IMR-90 (cell line): Measurements from ENCODE around the gene DCDC1. TPM values are rescaled to one million over a fixed set of nuclear protein-coding genes. Genes with fewer than 3 reads are reported as not detected.

ENCODE experiments used
- ATAC-seq: fragments of 200-7000 bp; cut with Tn5 transposase; 2 replicates; pipeline ENCODE4 v1.9.1; 2020; ENCODE audit warnings: low read depth, mild to moderate bottlenecking, moderate library complexity
- BruUV-seq: library from RNA; stranded (reverse); fragments of 400-500 nt; replicated peaks from 2 replicates; lab custom pipeline; 2021; lab: Mats Ljungman, UMichigan
- CTCF ChIA-PET: fragments of 300-600 bp; formaldehyde crosslinking; extraction: SDS; loops from one replicate; lab custom pipeline; 2021; ENCODE audit warnings: antibody characterized with exemption; lab: Yijun Ruan, JAX
- POLR2A ChIA-PET: fragments of 300-600 bp; sonication (Branson Sonifier 250); formaldehyde crosslinking; loops from one replicate; lab custom pipeline; 2022; ENCODE audit warnings: antibody characterized with exemption; ENCODE audit not compliant: unreplicated experiment; lab: Charles Lee
- DNase-seq: peaks from one replicate; pipeline ENCODE4 v3.0.0; 2013
- H2AFZ ChIP-seq: replicated peaks from 2 replicates; pipeline ENCODE3; 2013; ENCODE audit warnings: low read length, mild to moderate bottlenecking; ENCODE audit not compliant: poor library complexity
- H2AK5ac ChIP-seq: 2 replicates; pipeline ENCODE4 v1.6.1; 2013; ENCODE audit warnings: low read depth, low read length, inconsistent platforms
- H2AK9ac ChIP-seq: replicated peaks from 2 replicates; pipeline ENCODE3; 2013; ENCODE audit warnings: mild to moderate bottlenecking, low read depth, low read length, moderate library complexity; ENCODE audit not compliant: poor library complexity
- H2BK120ac ChIP-seq: 2 replicates; pipeline ENCODE4 v1.6.1; 2013; ENCODE audit warnings: low read depth, low read length, inconsistent platforms
- H2BK15ac ChIP-seq: 3 replicates; pipeline ENCODE4 v1.6.1; 2013; ENCODE audit warnings: low read depth, low read length, inconsistent platforms
- H2BK20ac ChIP-seq: 2 replicates; pipeline ENCODE4 v1.6.1; 2013; ENCODE audit warnings: low read depth, mild to moderate bottlenecking, inconsistent platforms, low read length, moderate library complexity
- H2BK5ac ChIP-seq: 2 replicates; pipeline ENCODE4 v1.6.1; 2013; ENCODE audit warnings: mild to moderate bottlenecking, low read depth, low read length, inconsistent platforms; ENCODE audit not compliant: poor library complexity, severe bottlenecking
- H3K14ac ChIP-seq: replicated peaks from 2 replicates; pipeline ENCODE4 v1.6.1; 2013; ENCODE audit warnings: low read depth, low read length, inconsistent platforms
- H3K18ac ChIP-seq: 2 replicates; pipeline ENCODE4 v1.6.1; 2013; ENCODE audit warnings: low read depth, low read length, control low read depth
- H3K23ac ChIP-seq: 2 replicates; pipeline ENCODE4 v1.6.1; 2013; ENCODE audit warnings: low read depth, low read length, inconsistent platforms
- H3K27ac ChIP-seq: 2 replicates; pipeline ENCODE4 v1.5.1; 2013; ENCODE audit warnings: mild to moderate bottlenecking, control low read depth, low read length; ENCODE audit not compliant: insufficient read depth
- H3K27me3 ChIP-seq: 2 replicates; pipeline ENCODE4 v1.6.1; 2013; ENCODE audit warnings: low read length; ENCODE audit not compliant: control insufficient read depth, insufficient read depth
- H3K36me3 ChIP-seq: 2 replicates; pipeline ENCODE4 v1.6.1; 2013; ENCODE audit warnings: low read length, mixed read lengths; ENCODE audit not compliant: control insufficient read depth, insufficient read depth
- H3K4ac ChIP-seq: 2 replicates; pipeline ENCODE4 v1.6.1; 2013; ENCODE audit warnings: low read depth, low read length, inconsistent platforms
- H3K4me1 ChIP-seq: 2 replicates; pipeline ENCODE4 v1.6.1; 2013; ENCODE audit warnings: low read length, mixed read lengths; ENCODE audit not compliant: control insufficient read depth, insufficient read depth
- H3K4me2 ChIP-seq: 2 replicates; pipeline ENCODE4 v1.6.1; 2013; ENCODE audit warnings: low read depth, mild to moderate bottlenecking, control low read depth, low read length, moderate library complexity
- H3K4me3 ChIP-seq: 2 replicates; pipeline ENCODE4 v1.5.1; 2013; ENCODE audit warnings: low read depth, mild to moderate bottlenecking, control low read depth, low read length, moderate library complexity; ENCODE audit not compliant: insufficient read depth
- H3K56ac ChIP-seq: 2 replicates; pipeline ENCODE4 v1.6.1; 2013; ENCODE audit warnings: low read length, inconsistent platforms; ENCODE audit not compliant: insufficient read depth; ENCODE audit errors: extremely low read depth
- H3K79me1 ChIP-seq, 2 experiments: 2 replicates each; pipeline ENCODE4 v1.6.1; 2013; ENCODE audit warnings: low read length in 2 of 2, inconsistent platforms in 1 of 2, low read depth in 1 of 2
- H3K9ac ChIP-seq: 2 replicates; pipeline ENCODE4 v1.6.1; 2013; ENCODE audit warnings: low read depth, low read length, control low read depth
- H3K9me1 ChIP-seq: 2 replicates; pipeline ENCODE4 v1.6.1; 2013; ENCODE audit warnings: low read length, inconsistent platforms; ENCODE audit not compliant: insufficient read depth
- H3K9me3 ChIP-seq: 2 replicates; pipeline ENCODE4 v1.6.1; 2013; ENCODE audit warnings: low read length; ENCODE audit not compliant: control insufficient read depth, insufficient read depth
- H4K20me1 ChIP-seq: 2 replicates; pipeline ENCODE4 v1.6.1; 2013; ENCODE audit warnings: low read length, inconsistent platforms; ENCODE audit not compliant: insufficient read depth
- H4K5ac ChIP-seq: 2 replicates; pipeline ENCODE4 v1.6.1; 2013; ENCODE audit warnings: mild to moderate bottlenecking, low read depth, low read length, control low read depth
- H4K8ac ChIP-seq, 2 experiments: 2 replicates each; pipeline ENCODE4 v1.6.1; 2013; ENCODE audit warnings: low read depth in 2 of 2, low read length in 2 of 2, control low read depth in 1 of 2, inconsistent platforms in 1 of 2
- H4K91ac ChIP-seq: 2 replicates; pipeline ENCODE4 v1.6.1; 2013; ENCODE audit warnings: low read depth, low read length, inconsistent platforms; ENCODE audit not compliant: insufficient read depth
- RAD21 ChIP-seq: IDR thresholded peaks from 2 replicates; pipeline ENCODE4 v1.6.1; 2012; ENCODE audit warnings: low read length, improper control_type of control experiment
- SMC3 ChIP-seq: fragments of 150-350 bp; IDR thresholded peaks from 2 replicates; pipeline ENCODE4 v1.6.1; 2016; ENCODE audit warnings: low read depth, mild to moderate bottlenecking, antibody characterized with exemption, low read length, moderate library complexity
- USF2 ChIP-seq: fragments of 150-350 bp; IDR thresholded peaks from 2 replicates; pipeline ENCODE4 v1.6.1; 2017; ENCODE audit warnings: mild to moderate bottlenecking, antibody characterized with exemption, low read length, low read depth
- WGBS, 2 experiments: methylation state at CpG; one replicate each; pipeline versions ENCODE4 v1.1.5 to v1.1.7; 2013; ENCODE audit warnings: missing lambda C conversion rate in 2 of 2; ENCODE audit not compliant: insufficient read length in 1 of 2; ENCODE audit errors: extremely low coverage in 2 of 2; 5-methylcytosine and 5-hydroxymethylcytosine counted together
- dilution Hi-C: fragments of 300-500 bp; cut with HindIII; formaldehyde crosslinking; loops from one replicate; pipeline ENCODE4 v1.14.3; 2018; ENCODE audit warnings: low sequenced_read_pairs; ENCODE audit not compliant: unreplicated experiment
- in situ Hi-C: fragments of 300-500 bp; cut with MboI; formaldehyde crosslinking; loops from 3 replicates; pipeline ENCODE4 v1.14.3; 2019; ENCODE audit warnings: low sequenced_read_pairs, inconsistent platforms, mixed read lengths
- intact Hi-C: fragments of 100-400 bp; cut with micrococcal nuclease; formaldehyde crosslinking; loops from 2 replicates; pipeline ENCODE4 v1.10.0; 2022
- polyA plus RNA-seq, 3 experiments: library from polyadenylated mRNA; depleted of rRNA; stranded (reverse); fragments of >200 nt; gene quantifications; 2 replicates each; pipeline ENCODE4 v1.2.3, GENCODE V29; 2012; ENCODE audit warnings: low replicate concordance in 1 of 3
- total RNA-seq: library from RNA; depleted of rRNA; stranded (reverse); fragments of >200 nt; gene quantifications from 2 replicates; pipeline ENCODE4 v1.2.3, GENCODE V29; 2012

The DCDC1 gene
- total and polyA plus RNA-seq, 2 of the 4 experiments (the other 2 are of a cell fraction) = not detected

- intact Hi-C loops = no loop called here
Observed at GRCh38 chr11:31089117-31089516, 280.4 kb downstream of the DCDC1 start.

More at GRCh38 chr11:31089117-31089516, 280.4 kb downstream of the DCDC1 start:
- Histone ChIP-seq H3K14ac (no peak overlapping the region), H3K18ac (no peak overlapping the region), H3K4me1 (no peaks in the 10 kb centered on the region), H3K9ac (no peak overlapping the region), H4K8ac (no peak overlapping the region), H3K36me3 (no peaks in the 10 kb centered on the region), H3K27ac (no peak overlapping the region), H3K56ac (no peak overlapping the region), H3K23ac (no peak overlapping the region), H2BK15ac (no peak overlapping the region), H2BK20ac (no peak overlapping the region), H3K4me2 (no peak overlapping the region), H2BK120ac (no peak overlapping the region), H2AK9ac (no peak overlapping the region), H4K91ac (no peak overlapping the region), H2BK5ac (no peak overlapping the region), H3K4ac (no peak overlapping the region), H4K20me1 (no peaks in the 10 kb centered on the region), H4K5ac (no peak overlapping the region), H3K4me3 (no peak overlapping the region), H3K9me3 (0 out of 2 replicates have a peak, but pooled peaks cover 3% of the 10 kb centered on the region), H3K27me3 (no peaks in the 10 kb centered on the region), H2AFZ (no peak overlapping the region), H2AK5ac (no peak overlapping the region), H3K79me1 (no peaks in the 10 kb centered on the region), H3K9me1 (no peaks in the 10 kb centered on the region)
- WGBS, 2 experiments = no CpG with 5 or more reads among the region's 2 CpGs
- ChIA-PET CTCF (no interaction called here), POLR2A (no interaction called here)
- BruUV-seq = no TSS peak
- in situ Hi-C loops (no loop called here), dilution Hi-C loops (no loop called here)
- ATAC-seq (no peak), DNase-seq (no peak)
- TF ChIP-seq USF2 (no peak), RAD21 (no peak), SMC3 (no peak)
